HepG2 (cell line): ENCODE data around the gene BTBD19. TPM values are rescaled to one million over a fixed set of nuclear protein-coding genes. Genes with fewer than 3 reads are reported as not detected.
A peak's percentile ranks its signal among the peaks of the same experiment; 100 is the strongest.

Experiments
- ATAC-seq: fragments of 200-7000 bp; cut with Tn5 transposase; 3 replicates; pipeline ENCODE4 v1.9.1; 2020; ENCODE audit warnings: mild to moderate bottlenecking, moderate library complexity
- BruUV-seq: library from RNA; stranded (reverse); fragments of 400-500 nt; replicated peaks from 2 replicates; lab custom pipeline; 2021; lab: Mats Ljungman, UMichigan
- CTCF ChIA-PET: fragments of 300-600 bp; formaldehyde crosslinking; extraction: SDS; loops from one replicate; lab custom pipeline; 2021; ENCODE audit warnings: low total read pairs, inconsistent platforms, low intra/inter-chr PET ratio; lab: Yijun Ruan, JAX
- POLR2A ChIA-PET: fragments of 350-600 bp; sonication (Branson Sonifier 250); formaldehyde crosslinking; loops from one replicate; lab custom pipeline; 2020; ENCODE audit warnings: antibody characterized with exemption, inconsistent platforms; lab: Yijun Ruan, JAX
- DNase-seq: peaks from one replicate; pipeline ENCODE4 v3.0.0-alpha.2; 2015; ENCODE audit warnings: low spot score
- FAIRE-seq: peaks from 3 replicates; lab custom pipeline; 2011; peaks lifted over from hg19 to GRCh38; lab: Jason Lieb, UNC
- H2AFZ ChIP-seq: one replicate; pipeline ENCODE4 v1.6.1; 2011; ENCODE audit warnings: low read length, inconsistent platforms
- H3K27ac ChIP-seq: fragments of 300-600 bp; 3 replicates; pipeline ENCODE4 v1.8.0; 2011; ENCODE audit warnings: mixed run types, mild to moderate bottlenecking, mixed read lengths, low read length, inconsistent platforms; ENCODE audit not compliant: insufficient read depth; ENCODE audit errors: extremely low read length
- H3K27me3 ChIP-seq, 2 experiments: fragments of 200-600 bp in 1 of 2; 2 replicates in 1 of 2; 3 replicates in 1 of 2; pipeline versions ENCODE4 v1.6.0 to v1.8.0; 2011; ENCODE audit warnings: low read length in 2 of 2, mild to moderate bottlenecking in 2 of 2, moderate library complexity in 2 of 2, inconsistent platforms in 1 of 2; ENCODE audit not compliant: insufficient read depth in 2 of 2, control insufficient read depth in 1 of 2
- H3K36me3 ChIP-seq, 2 experiments: fragments of 200-600 bp in 1 of 2; replicated peaks in 1 of 2; 2 replicates in 1 of 2; 3 replicates in 1 of 2; pipeline versions ENCODE4 v1.5.1 to v1.8.0; 2011; ENCODE audit warnings: low read length in 2 of 2, inconsistent platforms in 1 of 2; ENCODE audit not compliant: insufficient read depth in 2 of 2, control insufficient read depth in 1 of 2
- H3K4me1 ChIP-seq: 2 replicates; pipeline ENCODE4 v1.5.1; 2012; ENCODE audit warnings: low read length, inconsistent platforms; ENCODE audit not compliant: insufficient read depth
- H3K4me2 ChIP-seq: 2 replicates; pipeline ENCODE4 v1.6.0; 2011; ENCODE audit warnings: low read depth, low read length, inconsistent platforms
- H3K4me3 ChIP-seq, 3 experiments: fragments of 200-600 bp in 1 of 3; sonication (generic), shearing (Covaris generic) in 1 of 3; replicated peaks in 1 of 3; 2 replicates each; pipeline ENCODE4 v1.5.1; 2011 to 2016; ENCODE audit warnings: low read length in 3 of 3, inconsistent platforms in 2 of 3, low read depth in 2 of 3, mild to moderate bottlenecking in 2 of 3, control low read depth in 1 of 3, mixed read lengths in 1 of 3; ENCODE audit not compliant: insufficient read depth in 1 of 3
- H3K79me2 ChIP-seq: one replicate; pipeline ENCODE4 v1.6.1; 2011; ENCODE audit warnings: low read length, inconsistent platforms; ENCODE audit not compliant: insufficient read depth
- H3K9ac ChIP-seq: 2 replicates; pipeline ENCODE4 v1.6.0; 2011; ENCODE audit warnings: mild to moderate bottlenecking, low read depth, low read length, inconsistent platforms; ENCODE audit not compliant: insufficient read depth
- H3K9me3 ChIP-seq: 2 replicates; pipeline ENCODE4 v1.5.1; 2012; ENCODE audit warnings: mild to moderate bottlenecking, low read length
- H4K20me1 ChIP-seq: 2 replicates; pipeline ENCODE4 v1.6.0; 2011; ENCODE audit warnings: inconsistent platforms, mild to moderate bottlenecking, low read length, moderate library complexity; ENCODE audit not compliant: insufficient read depth
- BRCA1 ChIP-seq: sonication (generic); formaldehyde crosslinking; IDR thresholded peaks from 2 replicates; pipeline ENCODE4 v1.4.0; 2020; ENCODE audit warnings: missing genetic modification reagents
- CBX1 ChIP-seq: IDR thresholded peaks from one replicate; pipeline ENCODE4 v1.6.1; 2016; ENCODE audit warnings: antibody characterized with exemption, low read depth
- CC2D1A ChIP-seq: sonication (generic); formaldehyde crosslinking; IDR thresholded peaks from 2 replicates; pipeline ENCODE4 v1.8.1; 2023; ENCODE audit warnings: mild to moderate bottlenecking, missing genetic modification reagents
- FOXK2 ChIP-seq: fragments of 450-650 bp; IDR thresholded peaks from 2 replicates; pipeline ENCODE4 v1.6.1; 2016
- HMG20B ChIP-seq: conservative IDR thresholded peaks from 2 replicates; pipeline ENCODE4 v1.6.1; 2016; ENCODE audit warnings: missing genetic modification reagents, missing compliant biosample characterization
- ISL2 ChIP-seq: sonication (generic); formaldehyde crosslinking; IDR thresholded peaks from 2 replicates; pipeline ENCODE4 v1.5.0; 2020; ENCODE audit warnings: missing genetic modification reagents
- LBX2 ChIP-seq: sonication (generic); formaldehyde crosslinking; IDR thresholded peaks from 2 replicates; pipeline ENCODE4 v1.5.0; 2020; ENCODE audit warnings: missing genetic modification reagents, mild to moderate bottlenecking, borderline replicate concordance
- MXD1 ChIP-seq: sonication (generic); formaldehyde crosslinking; IDR thresholded peaks from 2 replicates; pipeline ENCODE4 v1.4.0; 2020; ENCODE audit warnings: mild to moderate bottlenecking, missing genetic modification reagents
- PREB ChIP-seq: sonication (generic); formaldehyde crosslinking; IDR thresholded peaks from 2 replicates; pipeline ENCODE4 v1.4.0; 2020; ENCODE audit warnings: missing genetic modification reagents
- PTBP1 ChIP-seq: fragments of 200-400 bp; formaldehyde crosslinking; IDR thresholded peaks from 2 replicates; pipeline ENCODE4 v1.6.1; 2018; ENCODE audit warnings: low read length, low read depth; ENCODE audit not compliant: poor library complexity, severe bottlenecking
- RBM22 ChIP-seq: fragments of 200-400 bp; formaldehyde crosslinking; optimal IDR thresholded peaks from 2 replicates; pipeline ENCODE3; 2017; ENCODE audit warnings: mild to moderate bottlenecking, low read length, moderate library complexity
- REL ChIP-seq: sonication (generic); formaldehyde crosslinking; conservative IDR thresholded peaks from 2 replicates; pipeline ENCODE4 v1.8.0; 2022; ENCODE audit warnings: mild to moderate bottlenecking, missing genetic modification reagents, moderate library complexity
- REXO4 ChIP-seq: sonication (generic); formaldehyde crosslinking; IDR thresholded peaks from 2 replicates; pipeline ENCODE4 v1.8.0; 2022; ENCODE audit warnings: missing genetic modification reagents, mild to moderate bottlenecking, borderline replicate concordance
- SMC3 ChIP-seq: IDR thresholded peaks from 2 replicates; pipeline ENCODE4 v1.6.1; 2011; ENCODE audit warnings: low read length, improper control_type of control experiment
- TOE1 ChIP-seq: sonication (generic); formaldehyde crosslinking; IDR thresholded peaks from 2 replicates; pipeline ENCODE4 v1.4.0; 2020; ENCODE audit warnings: mild to moderate bottlenecking, missing genetic modification reagents
- U2AF1 ChIP-seq: fragments of 200-400 bp; formaldehyde crosslinking; optimal IDR thresholded peaks from 2 replicates; pipeline ENCODE3; 2017; ENCODE audit warnings: mild to moderate bottlenecking, low read depth, low read length
- ZBTB20 ChIP-seq: sonication (generic); formaldehyde crosslinking; IDR thresholded peaks from 2 replicates; pipeline ENCODE4 v1.8.1; 2023; ENCODE audit warnings: missing genetic modification reagents, low read depth, mild to moderate bottlenecking, borderline replicate concordance
- ZMAT5 ChIP-seq: sonication (generic); formaldehyde crosslinking; IDR thresholded peaks from 2 replicates; pipeline ENCODE4 v1.5.0; 2020; ENCODE audit warnings: mild to moderate bottlenecking, low read depth, missing genetic modification reagents, borderline replicate concordance
- ZNF292 ChIP-seq: sonication (generic); formaldehyde crosslinking; IDR thresholded peaks from 2 replicates; pipeline ENCODE4 v1.8.1; 2022; ENCODE audit warnings: mild to moderate bottlenecking, low read depth, missing genetic modification reagents, borderline replicate concordance
- ZNF34 ChIP-seq: sonication (generic); formaldehyde crosslinking; IDR thresholded peaks from 2 replicates; pipeline ENCODE4 v1.4.0; 2020; ENCODE audit warnings: mild to moderate bottlenecking, missing genetic modification reagents, borderline replicate concordance
- ZNF724P ChIP-seq: sonication (generic); formaldehyde crosslinking; IDR thresholded peaks from 2 replicates; pipeline ENCODE4 v1.8.0; 2022; ENCODE audit warnings: missing genetic modification reagents, borderline replicate concordance
- WGBS: methylation state at CpG from one replicate; pipeline ENCODE4 v1.1.6; 2017; ENCODE audit warnings: low lambda C conversion rate; 5-methylcytosine and 5-hydroxymethylcytosine counted together
- in situ Hi-C: cut with HindIII; loops from 2 replicates; pipeline ENCODE4 v1.10.0; 2017; ENCODE audit warnings: low pct_unique_long_range_greater_than_20kb; ENCODE audit not compliant: extremely low pct_ligation_motif_present
- intact Hi-C: fragments of 100-400 bp; cut with micrococcal nuclease; formaldehyde crosslinking; loops from one replicate; pipeline ENCODE4 v1.10.0; 2022; ENCODE audit not compliant: unreplicated experiment
- polyA plus RNA-seq, 8 experiments: library from polyadenylated mRNA; depleted of rRNA in 3 of 8; stranded (reverse) in 7 of 8; unstranded in 1 of 8; fragments of >200 nt; fragmentation: Illumina TruSeq in 4 of 8; extraction: Trizol in 4 of 8; gene quantifications; 2 replicates each; pipeline versions ENCODE4 v1.2.1 to v1.2.3, GENCODE V29; 2011 to 2016; ENCODE audit warnings: low read depth in 4 of 8, missing spikeins in 1 of 8, mixed read lengths in 1 of 8; ENCODE audit not compliant: insufficient read depth in 1 of 8
- total RNA-seq, 5 experiments: library from RNA; depleted of rRNA; stranded (reverse); fragments of >200 nt; fragmentation: Illumina TruSeq; extraction: Trizol; gene quantifications; 2 replicates each; pipeline ENCODE4 v1.2.3, GENCODE V29; 2016; ENCODE audit warnings: low read depth in 1 of 5

Gene BTBD19
- total and polyA plus RNA-seq, 2 of the 13 experiments (the other 11 are each of a cell fraction or from before 2014, with no cell fraction given) = 2.7 to 6.7 TPM

- H3K9me3 ChIP-seq = no peaks in the 10 kb centered on the region
- peaks cover 44% of the 10 kb centered on the region for H3K4me1 ChIP-seq
- no TSS peak for BruUV-seq
- peak within 1 kb of the TSS; percentile 69 to 91 (median 90) for H3K4me3 ChIP-seq
- in situ Hi-C loops (no loop called here), intact Hi-C loops (no loop called here)
- ChIA-PET POLR2A (interaction anchor here (0.7 to 6.7 kb wide), 31 partner anchors 9 to 743 kb away, joined by 3 to 237 read pairs (median 6); partner anchors contain the start of genes BEST4, BTBD19, DYNLT4 and MUTYH), CTCF (interaction anchor here (1.2 to 1.6 kb wide), 2 partner anchors 11 to 36 kb away, joined by 3 to 4 read pairs; no protein-coding TSS in a partner anchor)
- ATAC-seq (peak; percentile 86), DNase-seq (peak; percentile 92), FAIRE-seq (peak; percentile 80)
- peak within 1 kb of the TSS; percentile 97 for H3K4me2 ChIP-seq
- peaks cover 6 to 27% of the 10 kb centered on the region in 2 experiments; a peak in 4 of 5 replicates for H3K36me3 ChIP-seq
- peak within 1 kb of the TSS; percentile 89 for H3K9ac ChIP-seq
- 0 out of 2 replicates have a peak, but pooled peaks cover 7% of the 10 kb centered on the region for H4K20me1 ChIP-seq
- H3K27ac ChIP-seq = peak within 1 kb of the TSS; percentile 94
- H2AFZ ChIP-seq = no peak within 1 kb of the TSS
- no peaks in the 10 kb centered on the region for H3K27me3 ChIP-seq
- 0% methylated on average over 29 of the region's 79 CpGs for WGBS
- peaks cover 17% of the 10 kb centered on the region for H3K79me2 ChIP-seq
- TF ChIP-seq MXD1 (CRISPR knock-in tag) = peak; percentile 90
- no peak for TF ChIP-seq PTBP1
- TF ChIP-seq REXO4 (CRISPR knock-in tag) = no peak
- TF ChIP-seq ZNF34 (CRISPR knock-in tag) = peak; percentile 91
- TF ChIP-seq U2AF1 = peak; percentile 68
- peak; percentile 68 for TF ChIP-seq ISL2 (CRISPR knock-in tag)
- TF ChIP-seq CBX1 = peak; percentile 67
- TF ChIP-seq FOXK2 = peak; percentile 30; the same call in 1 of the 2 replicates
- TF ChIP-seq RBM22 = no peak
- TF ChIP-seq ZNF292 (CRISPR knock-in tag) = peak; percentile 82
- TF ChIP-seq PREB (CRISPR knock-in tag) = no peak
- peak; percentile 17; the same call in 1 of the 2 replicates for TF ChIP-seq SMC3
- peak; percentile 25; the same call in 1 of the 2 replicates for TF ChIP-seq ZNF724P
- TF ChIP-seq REL = peak; percentile 82; the same call in 1 of the 2 replicates
- TF ChIP-seq TOE1 = peak; percentile 48; the same call in 1 of the 2 replicates
- TF ChIP-seq ZMAT5 (CRISPR knock-in tag) = no peak
- no peak for TF ChIP-seq LBX2 (CRISPR knock-in tag)
- TF ChIP-seq CC2D1A (CRISPR knock-in tag) = no peak
- no peak for TF ChIP-seq BRCA1 (CRISPR knock-in tag)
- peak; percentile 69 for TF ChIP-seq HMG20B (CRISPR knock-in tag)
- no peak; the same call in 1 of the 2 replicates for TF ChIP-seq ZBTB20 (CRISPR knock-in tag)
Measured at GRCh38 chr1:44799770-44800584, 8.3 kb upstream of the BTBD19 start, which contains the start of gene PLK3. Gene PLK3 (plus strand): TSS chr1:44800377. CDS start chr1:44800464, 87 bp downstream.
